Upper lobe of left lung (tissue), 4 donors: ENCODE results near the gene RBM10.

Experiments used
- EP300 ChIP-seq, 4 donors: sonication (generic); formaldehyde crosslinking; IDR thresholded peaks; one replicate each; pipeline ENCODE4 v1.5.1; 2017; ENCODE audit warnings: antibody characterized with exemption in 4 of 4, control low read depth in 2 of 4
- POLR2A ChIP-seq, 4 donors: fragments of 450-650 bp; IDR thresholded peaks; one replicate each; pipeline ENCODE4 v1.5.1; 2016 to 2017; ENCODE audit warnings: antibody characterized with exemption in 4 of 4, mild to moderate bottlenecking in 2 of 4
- POLR2AphosphoS5 ChIP-seq, 2 donors: sonication (generic); formaldehyde crosslinking; IDR thresholded peaks; one replicate each; pipeline ENCODE4 v1.5.1; 2017; ENCODE audit warnings: antibody characterized with exemption in 2 of 2
- TF ChIP-seq, protein P1 (sequence below), 6 experiments: fragments of 450-650 bp in 4 of 6; fragments of 200-600 bp in 2 of 6; sonication (generic) in 2 of 6; IDR thresholded peaks; one replicate each; pipeline ENCODE4 v1.5.1; 2016 to 2019; ENCODE audit warnings: antibody characterized with exemption in 6 of 6

- TF ChIP-seq EP300 (IDR thresholded peaks at IDR 0.05) (no peak), POLR2AphosphoS5 (IDR thresholded peaks at IDR 0.05) (no peak), POLR2A (IDR thresholded peaks at IDR 0.05) (no peak)
- TF ChIP-seq, protein P1, sequence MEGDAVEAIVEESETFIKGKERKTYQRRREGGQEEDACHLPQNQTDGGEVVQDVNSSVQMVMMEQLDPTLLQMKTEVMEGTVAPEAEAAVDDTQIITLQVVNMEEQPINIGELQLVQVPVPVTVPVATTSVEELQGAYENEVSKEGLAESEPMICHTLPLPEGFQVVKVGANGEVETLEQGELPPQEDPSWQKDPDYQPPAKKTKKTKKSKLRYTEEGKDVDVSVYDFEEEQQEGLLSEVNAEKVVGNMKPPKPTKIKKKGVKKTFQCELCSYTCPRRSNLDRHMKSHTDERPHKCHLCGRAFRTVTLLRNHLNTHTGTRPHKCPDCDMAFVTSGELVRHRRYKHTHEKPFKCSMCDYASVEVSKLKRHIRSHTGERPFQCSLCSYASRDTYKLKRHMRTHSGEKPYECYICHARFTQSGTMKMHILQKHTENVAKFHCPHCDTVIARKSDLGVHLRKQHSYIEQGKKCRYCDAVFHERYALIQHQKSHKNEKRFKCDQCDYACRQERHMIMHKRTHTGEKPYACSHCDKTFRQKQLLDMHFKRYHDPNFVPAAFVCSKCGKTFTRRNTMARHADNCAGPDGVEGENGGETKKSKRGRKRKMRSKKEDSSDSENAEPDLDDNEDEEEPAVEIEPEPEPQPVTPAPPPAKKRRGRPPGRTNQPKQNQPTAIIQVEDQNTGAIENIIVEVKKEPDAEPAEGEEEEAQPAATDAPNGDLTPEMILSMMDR (IDR thresholded peaks at IDR 0.05): no peak
Measured at GRCh38 chrX:47145395-47146120, 537 bp downstream of the RBM10 start.
